HK-2 (cell line): ENCODE results near the gene ARPC5L.
"Not testable (repeated sequence)": the region's sequence is repeated elsewhere in the genome, so short reads cannot be mapped to it uniquely, and the experiment has no call there.

Source experiments
- DNase-seq: peaks from one replicate; pipeline ENCODE4 v3.0.0-alpha.2; 2018; ENCODE audit not compliant: unreplicated experiment

ARPC5L gene

DNA sequence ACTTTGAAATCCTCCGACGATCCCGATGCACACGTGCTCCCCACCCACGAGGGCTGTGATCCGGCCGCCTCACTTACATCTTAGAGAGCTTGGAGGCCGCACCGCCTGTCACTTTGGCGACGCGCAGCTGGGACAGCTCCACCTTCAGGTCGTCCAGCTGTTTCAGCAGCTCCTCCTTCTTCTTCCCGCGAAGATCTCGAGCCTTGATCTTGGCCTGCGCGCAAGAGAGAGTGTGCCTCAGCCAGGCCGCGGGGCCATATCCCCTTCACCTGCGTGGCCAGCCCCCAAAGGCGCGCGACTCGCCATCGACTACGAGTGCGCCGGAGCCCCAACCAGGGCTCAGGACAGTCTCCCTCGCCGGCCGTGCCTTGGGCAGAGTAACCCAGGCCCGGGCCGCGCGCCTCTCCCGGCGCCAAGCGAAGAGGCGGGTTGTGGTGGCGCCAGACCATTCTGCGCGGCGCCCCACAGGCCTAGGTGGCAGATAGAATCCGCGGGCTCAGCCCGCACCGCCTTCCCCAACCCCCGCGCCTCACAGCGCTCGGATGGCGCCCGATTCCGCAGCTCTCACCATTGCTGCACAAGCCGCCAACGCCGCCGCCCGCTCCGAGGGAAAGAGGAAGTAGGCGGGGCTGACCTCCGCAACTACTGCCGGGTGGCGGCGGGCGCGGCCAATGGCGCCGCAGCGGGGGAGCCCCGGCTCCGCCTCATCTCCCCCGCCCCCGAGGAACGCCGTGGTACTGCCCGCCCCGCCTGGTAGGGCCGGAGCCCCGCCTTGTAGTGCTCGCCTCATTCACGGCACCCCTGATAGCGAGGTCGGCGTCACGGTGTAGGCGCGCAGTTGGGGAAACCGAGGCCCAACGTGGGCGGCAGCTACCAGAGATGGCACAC lies at the start of gene ARPC5L, which contains the start of gene RPL35:
Gene ARPC5L, plus strand, starts transcription at position 789 of the 888 bp plus-strand sequence. CDS start 7,161 bp downstream, outside the sequence.
Gene RPL35, minus strand, starts transcription at position 616 of the 888 bp plus-strand sequence. Its CDS starts 45 bp downstream, at position 571.
- peak; percentile 92 for DNase-seq

DNA sequence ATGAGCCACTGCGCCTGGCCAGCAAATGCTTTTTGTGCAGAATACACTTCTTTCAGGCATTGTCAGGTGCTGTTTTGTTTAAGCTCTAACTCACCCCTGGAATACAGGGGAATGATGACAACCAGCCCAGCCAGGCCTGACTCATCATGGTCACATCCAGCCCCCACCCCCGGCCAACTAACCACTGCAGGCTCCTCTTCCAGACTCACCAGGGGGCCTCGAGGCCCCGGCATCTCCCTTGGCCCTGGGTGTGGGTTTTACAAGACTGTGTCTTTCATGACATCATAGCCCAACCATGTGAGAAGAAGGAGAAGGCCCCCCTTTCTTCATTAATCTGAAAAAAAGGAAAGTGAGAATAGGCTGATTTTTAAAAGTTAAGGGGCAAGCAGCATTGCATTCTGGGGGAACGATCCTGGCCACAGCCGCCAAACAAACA lies 49.5 kb upstream of the ARPC5L start:
- peak; percentile 97 for DNase-seq

DNA sequence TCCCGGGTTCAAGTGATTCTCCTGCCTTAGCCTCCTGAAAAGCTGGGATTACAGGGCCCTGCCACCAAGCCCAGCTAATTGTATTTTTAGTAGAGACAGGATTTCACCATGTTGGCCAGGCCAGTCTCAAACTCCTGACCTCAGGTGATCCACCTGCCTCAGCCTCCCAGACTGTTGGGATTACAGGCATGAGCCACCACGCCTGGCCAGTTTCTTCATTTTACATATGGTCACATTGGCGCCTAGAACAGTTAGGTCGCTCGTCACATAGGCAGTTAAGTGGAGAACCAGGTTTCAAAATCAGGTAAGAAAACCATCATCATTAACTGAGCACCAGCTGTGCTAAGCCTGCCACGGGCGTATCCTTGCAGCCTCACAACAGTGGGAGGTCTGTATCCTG lies 48.9 kb upstream of the ARPC5L start:
- DNase-seq, result no peak

DNA sequence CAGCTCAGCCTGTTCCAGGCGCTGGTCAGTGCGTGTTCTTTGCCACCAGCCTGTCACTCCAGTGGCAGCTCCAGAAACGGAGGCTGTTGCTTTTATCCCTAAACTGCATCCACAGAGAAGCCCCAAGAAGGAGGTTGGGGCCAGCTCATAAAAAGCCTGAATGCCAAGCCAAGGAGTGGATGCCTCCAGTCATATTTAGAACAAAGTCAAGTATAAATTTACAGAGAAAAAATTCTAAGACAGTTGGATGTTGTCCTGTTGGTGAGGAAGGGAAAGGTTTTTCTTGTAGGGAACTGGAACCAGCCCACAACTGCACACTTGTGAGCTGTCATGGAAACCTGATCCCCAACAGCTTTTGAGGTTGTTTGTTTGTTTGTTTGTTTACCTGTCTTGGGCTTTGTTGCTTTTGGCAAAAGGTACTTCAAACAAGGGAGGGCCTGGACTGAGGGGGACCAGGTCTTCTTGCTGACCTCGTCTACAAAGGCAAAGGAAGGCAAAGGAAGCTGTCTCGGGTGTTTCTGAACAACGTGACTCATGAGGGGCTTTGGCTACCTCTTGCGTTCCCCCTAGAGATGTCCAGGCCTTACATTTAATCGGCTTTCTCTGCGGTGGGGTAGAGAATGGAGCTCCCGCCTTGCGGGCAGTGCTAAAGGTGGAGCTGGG lies 48.3 kb upstream of the ARPC5L start:
- DNase-seq, result no peak

DNA sequence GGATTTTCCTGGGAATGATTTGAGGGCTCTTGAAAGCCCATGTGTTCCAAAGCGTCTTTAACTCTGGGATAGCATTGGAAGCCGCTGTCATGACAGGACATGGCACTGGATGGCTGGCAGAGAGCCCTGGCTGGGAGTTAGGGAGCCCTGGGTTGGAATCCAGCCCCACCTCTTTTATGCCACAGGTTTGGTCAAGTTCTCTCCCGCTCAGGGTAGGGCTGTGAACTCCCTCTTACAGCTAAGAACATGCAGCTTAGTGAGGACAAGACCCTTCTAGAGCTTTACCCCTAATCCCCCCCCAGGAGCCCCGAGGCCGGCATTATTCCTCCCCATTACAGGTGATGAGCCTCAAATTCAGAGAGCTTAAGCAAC lies 47.8 kb upstream of the ARPC5L start:
- DNase-seq, result no peak

DNA sequence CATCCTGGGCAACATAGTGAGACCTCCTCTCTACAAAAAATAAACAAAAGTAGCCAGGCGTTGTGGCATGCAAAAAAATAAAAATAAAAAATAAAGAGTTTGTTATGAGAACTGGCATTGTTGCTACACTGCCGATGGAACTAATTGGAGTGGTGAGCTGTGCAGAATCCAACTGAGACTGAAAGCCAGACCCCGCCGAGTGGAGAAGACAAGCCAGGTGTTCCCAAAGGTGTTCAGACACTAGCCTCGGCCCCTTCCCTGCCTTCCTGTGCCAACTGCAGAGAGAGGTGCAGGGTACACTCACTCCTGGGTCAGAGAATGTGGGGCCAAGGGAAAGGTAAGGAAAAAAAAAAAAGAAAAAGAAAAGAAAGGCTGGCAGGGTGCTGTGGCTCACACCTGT lies 46.3 kb upstream of the ARPC5L start:
- no peak for DNase-seq

DNA sequence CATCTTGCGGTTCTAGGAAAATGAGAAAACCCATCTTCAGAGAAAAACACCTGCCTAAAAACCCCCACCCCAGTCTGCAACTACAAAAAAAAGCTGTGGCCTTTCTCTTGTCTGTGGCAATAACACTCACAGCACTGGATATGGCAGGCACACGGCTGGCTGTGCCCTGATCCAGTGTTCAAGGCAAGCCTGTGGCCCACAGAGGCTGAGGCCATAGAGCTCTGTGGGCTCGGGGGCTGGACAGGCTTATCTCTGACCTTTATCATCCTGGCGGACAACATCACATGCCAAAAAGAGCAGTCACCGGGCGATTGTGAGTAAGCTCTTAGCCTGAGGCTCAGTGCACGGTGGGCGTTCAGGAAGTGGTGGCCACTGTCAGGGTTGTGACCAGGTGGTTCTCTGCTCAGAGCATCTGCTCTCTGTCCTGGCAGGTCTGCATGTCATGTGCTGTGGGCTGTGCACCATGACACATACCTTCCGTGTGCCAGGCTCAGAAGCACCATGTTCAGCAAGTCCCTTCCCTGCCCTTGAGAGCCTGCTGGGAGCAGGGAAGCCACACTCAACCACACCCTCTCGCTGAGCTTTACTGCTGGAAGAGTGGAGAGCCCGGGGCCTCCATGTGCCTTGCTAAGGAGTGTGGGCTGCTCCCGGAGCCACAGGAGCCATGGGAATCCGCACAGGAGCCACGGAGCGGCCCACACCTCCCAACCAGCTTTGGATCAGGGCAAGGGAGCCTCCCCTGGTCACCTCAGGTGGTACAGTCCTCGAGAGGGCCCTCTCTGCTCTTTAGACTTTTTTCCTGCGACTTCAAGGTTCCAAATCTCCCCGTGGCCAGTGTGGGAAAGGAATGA lies 43.3 kb upstream of the ARPC5L start:
- peak; percentile 64 for DNase-seq

DNA sequence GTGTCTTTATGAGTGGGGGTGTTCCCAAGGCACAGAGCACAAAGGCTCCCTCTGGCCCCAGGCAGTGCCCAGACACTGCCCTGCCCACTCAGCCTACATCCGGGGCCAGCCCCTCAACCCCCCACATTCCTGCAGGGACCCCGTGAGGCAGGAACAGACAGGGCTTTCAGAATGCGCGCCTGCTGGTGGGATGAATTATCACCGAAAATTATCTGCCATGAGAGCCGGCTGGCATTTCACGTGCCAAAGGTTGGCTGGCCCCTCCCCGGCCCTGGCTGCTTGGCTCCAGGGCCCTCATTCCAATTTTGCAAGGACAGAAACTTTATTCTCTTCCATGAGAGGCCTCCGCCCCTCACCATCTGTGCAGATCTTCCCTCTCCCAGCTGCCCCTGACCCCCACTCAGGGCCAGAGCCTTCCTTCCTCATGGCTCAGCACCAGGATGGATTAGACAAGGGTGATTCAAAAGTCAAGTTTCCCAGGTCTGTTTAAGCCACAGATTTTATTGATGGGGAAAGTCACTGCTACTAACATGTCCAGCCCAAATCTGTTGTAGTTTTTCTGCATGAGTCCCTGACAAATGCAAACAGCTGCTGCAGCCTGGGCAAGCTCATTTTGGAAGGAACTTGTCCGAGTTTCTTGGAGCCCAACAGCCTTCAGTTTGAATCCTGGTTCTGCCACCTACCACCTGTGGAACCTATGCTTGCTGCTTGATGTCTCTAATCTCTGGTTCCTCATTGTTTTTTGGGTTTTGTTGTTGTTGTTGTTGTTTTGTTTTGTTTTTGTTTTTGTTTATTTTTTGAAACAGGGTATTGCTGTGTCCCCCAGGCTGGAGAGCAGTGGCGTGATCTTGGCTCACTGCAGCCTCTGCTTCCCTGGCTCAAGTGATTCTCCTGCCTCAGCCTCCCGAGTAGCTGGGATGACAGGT lies 41.0 kb upstream of the ARPC5L start:
- no peak for DNase-seq

DNA sequence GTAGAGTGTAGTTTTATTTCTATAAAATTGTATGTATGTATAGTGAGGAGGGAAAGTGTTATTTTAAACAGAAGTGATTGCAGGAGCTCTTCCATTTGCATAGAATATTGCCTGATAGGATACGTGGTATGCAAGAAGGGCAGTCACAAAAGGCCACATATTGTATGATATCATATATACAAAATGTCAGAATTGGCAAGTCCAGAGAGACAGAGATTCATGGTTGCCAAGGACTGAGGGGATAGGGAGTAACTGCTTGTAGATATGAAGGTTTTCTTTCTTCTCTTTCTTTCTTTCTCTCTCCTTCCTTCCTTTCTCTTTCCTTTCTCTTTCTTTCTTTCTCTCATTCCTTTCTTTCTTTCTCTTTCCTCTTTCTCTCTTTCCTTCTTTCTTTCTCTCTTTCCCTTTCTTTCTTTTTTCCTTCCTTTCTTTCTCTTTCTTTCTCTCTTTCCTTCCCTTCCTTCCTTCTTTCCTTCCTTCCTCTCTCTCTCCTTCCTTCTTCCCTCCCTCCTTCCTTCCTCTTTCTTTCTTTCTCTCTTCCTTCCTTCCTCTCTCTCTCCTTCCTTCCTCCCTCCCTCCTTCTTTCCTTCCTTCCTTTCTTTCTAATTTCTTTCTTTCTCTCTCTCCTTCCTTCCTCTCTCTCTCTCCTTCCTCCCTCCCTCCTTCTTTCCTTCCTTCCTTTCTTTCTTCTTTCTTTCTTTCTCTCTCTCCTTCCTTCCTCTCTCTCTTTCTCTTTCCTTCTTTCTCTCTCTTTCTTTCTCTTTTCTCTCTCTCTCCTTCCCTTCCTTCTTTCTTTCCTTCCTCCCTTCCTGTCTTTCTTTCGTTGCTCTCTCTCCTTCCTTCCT lies 33.2 kb upstream of the ARPC5L start:
- DNase-seq, result no peak

DNA sequence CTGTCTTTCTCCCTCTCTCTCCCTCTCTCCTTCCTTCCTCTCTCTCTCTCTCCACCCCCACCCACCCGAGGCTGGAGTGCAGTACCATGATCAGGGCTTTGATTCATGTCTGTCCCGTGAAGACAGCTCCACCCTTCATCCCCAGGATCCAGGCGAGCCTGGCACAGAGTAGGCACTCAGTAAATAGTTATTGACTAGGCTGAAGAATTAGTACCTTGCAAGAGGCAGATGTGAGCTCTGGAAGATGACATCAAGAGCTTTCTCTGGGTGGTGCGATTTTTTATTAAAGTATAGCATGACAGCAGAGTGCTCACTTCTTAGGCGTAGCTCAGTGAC lies 32.6 kb upstream of the ARPC5L start:
- no peak for DNase-seq

DNA sequence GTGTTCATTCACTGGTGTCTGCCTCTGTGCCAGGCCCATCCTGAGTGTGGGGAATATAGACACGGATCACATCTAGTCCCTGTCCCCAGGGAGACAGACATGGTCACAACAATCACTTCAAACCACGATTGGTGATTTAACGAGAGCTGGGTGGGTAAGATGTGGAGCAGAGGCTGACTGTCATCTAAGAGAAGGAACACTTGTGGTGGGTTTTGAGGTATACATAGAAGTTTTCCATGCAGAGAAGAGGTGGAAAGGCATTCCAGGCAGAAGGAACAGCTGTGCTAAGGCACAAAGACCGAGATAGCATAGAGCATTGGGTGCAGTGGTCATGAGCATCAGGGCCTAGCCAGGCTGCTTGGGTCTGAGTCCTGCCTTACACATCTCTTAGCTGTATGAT lies 31.3 kb upstream of the ARPC5L start:
- DNase-seq, result no peak

DNA sequence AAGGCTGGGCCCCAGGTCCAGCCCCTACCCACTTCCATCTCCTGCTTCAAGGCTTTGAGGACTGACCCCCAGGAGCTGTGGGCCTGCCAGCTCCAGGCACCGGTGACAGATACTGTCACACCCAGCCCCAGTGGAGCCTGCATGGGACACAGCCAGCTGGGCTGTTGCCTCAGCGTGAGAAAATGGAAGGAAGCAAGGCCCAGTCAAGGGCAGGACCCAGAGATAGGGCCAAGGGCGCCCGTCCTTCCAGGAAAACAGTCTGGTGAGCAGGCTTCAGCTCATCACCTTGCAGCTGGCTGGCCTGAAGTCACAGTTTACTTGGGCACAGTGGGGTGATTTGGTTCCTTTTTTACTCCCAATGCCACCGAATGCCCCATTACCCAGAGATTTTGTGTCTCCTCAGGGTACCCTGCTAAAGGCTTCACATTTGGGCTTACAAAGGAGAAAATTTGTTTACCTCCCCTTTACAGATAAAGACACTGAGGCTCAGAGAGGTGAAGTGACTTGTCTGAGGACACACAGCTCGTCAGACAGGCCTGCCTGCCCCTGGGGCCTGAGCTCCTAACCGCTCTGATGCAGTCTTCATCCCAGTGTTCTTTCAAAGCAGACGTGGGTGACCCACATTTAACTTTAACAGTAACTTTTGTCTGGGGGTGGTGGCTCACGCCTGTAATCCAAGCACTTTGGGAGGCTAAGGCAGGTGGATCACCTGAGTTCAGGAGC lies 30.1 kb upstream of the ARPC5L start:
- DNase-seq, result no peak

DNA sequence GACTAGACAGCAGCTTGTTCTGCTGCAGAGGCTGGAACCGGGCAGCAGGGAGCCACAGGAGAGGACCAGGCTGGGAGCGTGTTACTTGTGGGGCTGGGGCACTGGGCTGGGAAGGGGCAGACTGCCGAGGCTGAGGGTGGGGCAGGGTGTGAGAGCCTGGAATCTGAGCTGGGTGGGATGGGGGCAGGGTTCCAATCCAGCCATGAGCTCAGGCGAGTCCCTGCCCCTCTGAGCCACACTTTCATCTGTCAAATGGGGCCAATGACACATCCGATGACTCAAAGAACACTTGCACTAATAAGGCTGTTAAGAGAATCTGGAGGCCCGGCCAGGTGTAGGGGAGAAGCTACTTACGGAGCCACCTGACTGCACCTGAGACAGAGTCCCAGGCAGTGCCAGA lies 27.3 kb upstream of the ARPC5L start:
- DNase-seq, result peak; percentile 78

DNA sequence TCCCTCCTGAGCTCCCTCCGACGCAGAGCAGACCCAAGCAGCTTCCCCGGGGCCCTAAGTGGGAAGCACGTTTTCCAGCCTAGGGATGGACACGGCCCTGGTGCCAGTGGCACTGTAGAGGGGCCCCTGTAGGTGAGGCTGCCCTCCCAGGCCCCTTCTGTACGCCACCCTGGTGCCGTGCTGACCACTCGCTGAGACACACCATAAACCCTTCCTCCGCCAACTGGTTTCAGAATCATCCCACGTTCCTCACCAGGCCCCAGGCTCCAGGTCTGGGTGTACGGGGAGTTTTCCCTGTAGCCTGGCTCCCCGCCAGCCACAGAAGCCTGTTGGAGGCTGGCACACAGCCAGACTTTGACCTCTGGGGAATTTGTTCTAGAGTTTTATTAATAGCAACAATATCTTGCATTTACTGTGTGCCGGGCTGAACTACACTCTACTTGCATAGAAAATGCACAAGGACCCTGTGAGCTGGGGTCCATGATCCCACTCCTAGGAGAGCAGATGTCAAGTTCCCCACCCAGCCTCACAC lies 26.8 kb upstream of the ARPC5L start:
- peak; percentile 74 for DNase-seq

DNA sequence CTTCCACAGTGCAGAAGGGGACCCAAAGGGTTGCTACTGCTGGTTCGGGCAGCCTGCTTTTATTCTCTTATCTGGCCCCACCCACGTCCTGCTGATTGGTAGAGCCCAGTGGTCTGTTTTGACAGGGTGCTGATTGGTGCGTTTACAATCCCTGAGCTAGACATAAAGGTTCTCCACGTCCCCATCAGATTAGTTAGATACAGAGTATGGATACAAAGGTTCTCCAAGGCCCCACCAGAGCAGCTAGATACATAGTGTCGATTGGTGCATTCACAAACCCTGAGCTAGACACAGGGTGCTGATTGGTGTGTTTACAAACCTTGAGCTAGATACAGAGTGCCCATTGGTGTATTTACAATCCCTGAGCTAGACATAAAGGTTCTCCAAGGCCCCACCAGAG lies 23.8 kb upstream of the ARPC5L start:
- not testable (repeated sequence) for DNase-seq

DNA sequence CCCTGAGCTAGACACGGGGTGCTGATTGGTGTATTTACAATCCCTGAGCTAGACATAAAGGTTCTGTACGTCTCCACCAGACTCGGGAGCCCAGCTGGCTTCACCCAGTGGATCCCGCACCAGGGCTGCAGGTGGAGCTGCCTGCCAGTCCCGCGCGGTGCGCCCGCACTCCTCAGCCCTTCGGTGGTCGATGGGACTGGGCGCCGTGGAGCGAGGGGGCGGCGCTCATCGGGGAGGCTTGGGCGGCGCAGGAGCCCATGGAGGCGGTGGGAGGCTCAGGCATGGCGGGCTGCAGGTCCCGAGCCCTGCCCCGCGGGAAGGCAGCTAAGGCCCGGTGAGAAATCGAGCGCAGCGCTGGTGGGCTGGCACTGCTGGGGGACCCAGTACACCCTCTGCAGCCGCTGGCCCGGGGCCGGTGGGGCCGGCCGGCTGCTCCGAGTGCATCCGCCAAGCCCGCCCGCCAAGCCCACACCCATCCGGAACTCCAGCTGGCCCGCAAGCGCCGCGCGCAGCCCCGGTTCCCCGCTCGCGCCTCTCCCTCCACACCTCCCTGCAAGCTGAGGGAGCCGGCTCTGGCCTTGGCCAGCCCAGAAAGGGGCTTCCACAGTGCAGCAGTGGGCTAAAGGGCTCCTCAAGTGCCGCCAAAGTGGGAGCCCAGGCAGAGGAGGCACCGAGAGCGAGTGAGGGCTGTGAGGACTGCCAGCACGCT lies 23.2 kb upstream of the ARPC5L start:
- DNase-seq, result not testable (repeated sequence)

DNA sequence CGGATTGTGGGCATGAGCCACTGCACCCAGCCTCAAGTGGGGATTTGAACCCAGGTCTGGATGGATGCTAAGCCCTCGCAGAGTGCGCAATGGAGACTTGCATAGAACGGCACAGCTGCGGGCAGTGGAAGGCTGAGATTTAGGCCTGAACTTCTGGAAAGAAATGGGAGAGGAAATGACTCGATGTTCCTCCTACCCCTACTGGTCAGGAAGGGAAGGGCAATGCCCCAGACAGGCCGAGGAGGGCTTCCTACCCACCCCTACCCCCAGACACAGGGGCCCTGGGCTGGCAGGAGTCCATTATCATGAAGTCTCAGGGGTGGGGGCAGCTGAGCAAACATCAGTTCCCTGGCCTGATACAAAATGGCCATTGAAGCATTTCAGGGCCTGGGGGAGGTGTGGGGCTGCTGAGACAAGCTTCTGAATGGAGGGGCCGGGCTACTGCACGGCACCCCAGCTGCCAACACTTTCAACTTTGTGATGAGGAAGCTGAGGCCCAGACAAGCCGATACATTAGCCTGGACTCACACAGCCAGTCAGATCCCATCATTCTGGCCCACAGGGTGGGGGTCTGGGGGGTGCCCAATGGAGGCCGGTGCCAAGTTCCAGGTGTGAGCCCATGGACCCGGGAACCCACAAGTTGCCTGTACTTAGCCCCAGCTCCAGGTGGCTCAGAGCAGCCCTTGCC lies 22.2 kb upstream of the ARPC5L start:
- no peak for DNase-seq

DNA sequence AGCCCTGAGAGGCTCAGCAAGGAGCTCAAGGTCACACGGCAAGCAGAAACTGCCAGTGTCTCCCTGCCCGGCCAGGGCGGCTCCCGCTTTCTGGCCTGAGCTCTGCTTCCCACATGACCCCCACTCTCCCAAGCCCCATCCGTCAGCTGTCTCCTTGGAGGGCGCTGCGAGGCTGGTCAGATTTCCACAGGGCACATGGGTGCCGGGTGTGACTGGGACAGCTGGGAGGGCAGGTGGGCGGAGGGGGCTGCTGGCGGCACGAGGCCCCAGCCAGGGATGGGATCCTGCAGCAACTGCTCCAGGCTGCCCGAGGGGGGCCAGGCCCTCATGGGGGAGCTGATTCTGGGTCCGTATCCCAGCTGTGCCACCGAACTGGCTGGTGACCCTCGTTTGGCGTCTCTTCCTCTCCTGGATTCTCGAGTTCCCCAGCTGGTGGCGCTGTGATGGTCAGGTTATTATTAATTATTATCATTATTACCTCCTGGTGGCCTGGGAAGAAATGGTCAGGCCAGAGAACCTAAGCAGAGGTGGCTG lies 21.6 kb upstream of the ARPC5L start:
- no peak for DNase-seq
